Breast epithelium (tissue), 3 donors: Measurements from ENCODE around the gene MRPS17.

Experiments used
- CTCF ChIP-seq, 3 donors: fragments of 450-650 bp; IDR thresholded peaks; one replicate each; pipeline ENCODE4 v1.5.1; 2016 to 2017; ENCODE audit warnings: antibody characterized with exemption in 3 of 3, mild to moderate bottlenecking in 3 of 3, moderate library complexity in 3 of 3
- POLR2A ChIP-seq: fragments of 450-650 bp; IDR thresholded peaks from one replicate; pipeline ENCODE4 v1.6.1; 2016; ENCODE audit warnings: antibody characterized with exemption, mild to moderate bottlenecking, moderate library complexity
- POLR2AphosphoS5 ChIP-seq, 3 donors: sonication (generic); formaldehyde crosslinking; IDR thresholded peaks; one replicate each; pipeline ENCODE4 v1.6.1; 2017; ENCODE audit warnings: antibody characterized with exemption in 3 of 3

GRCh38 chr7:55964261-55965099 lies 12.8 kb downstream of the MRPS17 start, which contains the start of gene NIPSNAP2:
- peak in 1 of 3 donors; percentile 96 for TF ChIP-seq CTCF (IDR thresholded peaks at IDR 0.05)
- TF ChIP-seq POLR2A: no peak
- TF ChIP-seq POLR2AphosphoS5 (IDR thresholded peaks at IDR 0.05): no peak
